NK-92 (cell line): ENCODE measurements around the gene SCGB1D1.

Source experiments
- DNase-seq: peaks from one replicate; lab custom pipeline; 2025; ENCODE audit not compliant: unreplicated experiment; lab: John Stamatoyannopoulos, UW

Gene SCGB1D1

GRCh38 chr11:62190011-62190410 lies at the start of gene SCGB1D1:
SCGB1D1 (plus strand) TSS chr11:62190216; CDS start chr11:62190285, 69 bp downstream.
- no peak for DNase-seq

DNA sequence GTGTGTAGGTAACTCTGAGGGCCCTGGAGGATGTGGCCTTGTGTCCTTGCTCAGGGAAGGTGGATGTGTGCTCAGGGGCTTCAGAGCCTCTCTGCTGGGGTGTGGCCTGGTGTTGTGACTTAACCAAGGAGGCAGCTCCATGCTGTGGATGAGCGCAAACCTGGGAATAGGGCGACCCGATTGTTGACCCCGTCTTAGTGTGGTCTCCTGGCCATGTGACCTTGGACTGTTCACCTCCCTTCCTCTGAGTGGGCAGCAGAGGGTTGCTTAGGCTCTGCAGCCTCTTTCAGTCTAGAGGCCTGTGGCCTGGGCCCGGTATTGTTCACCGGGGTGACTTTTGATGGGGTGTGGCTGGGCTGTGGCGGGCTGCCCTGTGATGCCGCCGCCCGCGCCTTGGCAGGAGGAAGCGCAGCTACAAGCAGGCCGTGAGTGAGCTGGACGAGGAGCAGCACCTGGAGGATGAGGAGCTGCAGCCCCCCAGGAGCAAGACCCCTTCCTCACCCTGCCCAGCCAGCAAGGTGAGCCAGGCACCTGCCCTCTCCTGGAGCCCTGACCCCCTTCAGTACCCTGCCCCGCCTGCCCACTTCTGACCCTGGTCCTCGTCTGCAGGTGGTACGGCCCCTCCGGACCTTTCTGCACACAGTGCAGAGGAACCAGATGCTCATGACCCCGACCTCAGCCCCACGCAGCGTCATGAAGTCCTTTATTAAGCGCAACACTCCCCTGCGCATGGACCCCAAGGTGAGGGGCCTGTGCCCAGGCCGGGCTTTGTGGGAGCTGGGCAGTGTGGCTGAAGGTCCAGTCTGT lies 49.5 kb upstream of the SCGB1D1 start:
- no peak for DNase-seq

DNA sequence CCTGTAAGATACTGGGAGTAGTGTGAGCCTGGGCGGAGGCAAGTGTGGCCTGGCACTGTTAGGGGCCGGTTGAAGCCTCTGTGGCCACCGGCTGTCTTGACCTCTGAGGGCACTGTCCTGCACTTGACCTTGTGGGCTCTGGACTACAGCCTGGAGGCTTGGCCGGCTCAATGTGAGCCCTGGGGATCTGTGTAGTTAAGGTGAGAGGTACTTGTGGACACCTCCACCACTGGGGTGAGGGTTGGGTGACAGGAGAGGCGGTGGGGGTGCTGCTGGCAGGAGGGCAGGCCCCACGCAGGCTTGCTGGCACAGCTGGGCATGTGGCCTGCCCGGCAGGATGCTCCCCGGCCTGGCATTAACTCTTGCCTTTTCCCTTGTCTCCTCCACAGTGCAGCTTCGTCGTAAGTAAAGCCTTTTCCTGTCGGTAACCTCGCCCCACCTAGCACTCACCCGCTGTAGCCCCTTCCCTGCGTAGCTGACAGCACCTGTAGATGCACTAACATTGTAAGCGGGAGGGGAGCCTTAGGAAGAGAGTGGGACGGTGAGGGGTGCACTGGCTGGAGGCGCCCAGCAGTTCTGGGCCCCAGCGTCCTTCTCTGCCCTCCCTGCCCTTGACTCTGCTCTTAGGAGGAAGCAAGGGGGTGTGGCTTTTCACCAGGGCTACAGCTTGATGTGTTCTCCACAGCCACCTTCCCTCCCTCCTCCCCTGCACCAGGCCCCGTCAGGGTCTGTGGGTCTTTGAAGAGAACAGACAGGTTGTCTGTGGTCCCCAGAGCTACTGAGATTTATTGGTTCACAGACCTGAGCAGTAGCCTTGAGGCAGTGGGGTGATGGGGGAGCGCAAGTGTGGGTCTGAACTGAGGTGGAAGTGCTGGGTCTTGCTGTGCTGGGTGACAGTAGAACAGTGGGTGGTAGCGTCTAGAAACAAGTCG lies 48.6 kb upstream of the SCGB1D1 start:
- no peak for DNase-seq

- no peak for DNase-seq
Observed at GRCh38 chr11:62142043-62142375, 48.0 kb upstream of the SCGB1D1 start.

DNA sequence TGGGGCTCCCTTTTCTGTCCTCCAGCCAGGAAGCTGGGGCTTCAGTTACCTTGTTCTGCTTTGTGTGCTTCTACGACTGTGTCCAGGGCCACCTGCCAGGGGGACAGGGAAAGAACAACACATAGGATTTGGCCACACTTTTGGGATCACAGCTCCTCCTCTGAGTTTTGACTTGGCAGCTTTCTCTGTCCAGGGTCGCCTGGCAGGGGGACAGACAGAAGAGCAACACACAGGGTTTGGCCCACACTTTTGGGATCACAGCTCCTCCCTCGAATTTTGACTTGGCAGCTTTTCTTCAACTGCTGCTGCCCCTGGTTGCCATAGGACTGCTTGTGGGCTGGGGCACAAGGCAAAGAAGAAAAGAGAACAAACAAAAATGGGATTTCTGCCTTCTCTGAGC lies 47.1 kb upstream of the SCGB1D1 start:
- DNase-seq, result no peak

DNA sequence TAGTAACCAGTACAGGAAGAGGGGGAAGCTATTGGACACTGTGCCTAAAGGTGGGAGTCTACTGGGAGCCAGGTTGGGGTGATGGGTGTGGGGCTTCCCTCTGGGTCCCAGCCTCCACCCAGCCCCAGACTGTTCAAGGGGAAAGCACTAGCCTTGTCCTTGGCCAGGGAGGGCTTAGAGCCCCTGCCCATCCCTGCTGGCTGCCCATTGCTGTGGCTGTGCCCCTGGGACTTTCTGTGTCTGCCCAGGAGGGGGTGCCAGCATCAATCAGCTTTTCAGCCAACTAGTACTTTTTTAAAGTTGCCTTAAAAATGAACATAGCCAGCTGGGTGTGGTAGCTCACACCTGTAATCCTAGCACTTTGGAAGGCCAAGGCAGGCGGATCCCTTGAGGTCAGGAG lies 46.3 kb upstream of the SCGB1D1 start:
- DNase-seq, result no peak

DNA sequence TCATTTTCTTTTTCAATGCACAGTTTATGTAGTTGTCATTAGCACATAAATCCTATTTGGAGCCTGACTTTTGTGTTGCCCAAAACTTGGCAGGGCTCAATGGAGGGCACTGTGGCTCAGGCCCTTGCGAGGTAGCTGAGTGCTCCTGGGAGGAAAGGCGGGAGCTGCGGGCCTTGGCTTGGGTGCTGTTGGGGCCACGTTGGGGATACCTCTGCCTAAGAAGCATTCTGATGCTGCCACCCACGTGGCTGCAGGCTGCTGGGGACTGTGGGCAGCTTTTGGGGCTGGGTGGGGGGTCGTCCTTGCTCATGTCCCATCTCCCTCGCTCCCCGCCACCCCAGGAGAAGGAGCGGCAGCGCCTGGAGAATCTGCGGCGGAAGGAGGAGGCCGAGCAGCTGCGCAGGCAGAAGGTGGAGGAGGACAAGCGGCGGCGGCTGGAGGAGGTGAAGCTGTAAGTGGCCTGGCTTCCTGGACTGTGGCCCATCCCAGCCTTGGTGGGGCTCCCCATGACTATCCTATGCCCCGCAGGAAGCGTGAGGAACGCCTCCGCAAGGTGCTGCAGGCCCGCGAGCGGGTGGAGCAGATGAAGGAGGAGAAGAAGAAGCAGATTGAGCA lies 45.3 kb upstream of the SCGB1D1 start:
- DNase-seq, result no peak

DNA sequence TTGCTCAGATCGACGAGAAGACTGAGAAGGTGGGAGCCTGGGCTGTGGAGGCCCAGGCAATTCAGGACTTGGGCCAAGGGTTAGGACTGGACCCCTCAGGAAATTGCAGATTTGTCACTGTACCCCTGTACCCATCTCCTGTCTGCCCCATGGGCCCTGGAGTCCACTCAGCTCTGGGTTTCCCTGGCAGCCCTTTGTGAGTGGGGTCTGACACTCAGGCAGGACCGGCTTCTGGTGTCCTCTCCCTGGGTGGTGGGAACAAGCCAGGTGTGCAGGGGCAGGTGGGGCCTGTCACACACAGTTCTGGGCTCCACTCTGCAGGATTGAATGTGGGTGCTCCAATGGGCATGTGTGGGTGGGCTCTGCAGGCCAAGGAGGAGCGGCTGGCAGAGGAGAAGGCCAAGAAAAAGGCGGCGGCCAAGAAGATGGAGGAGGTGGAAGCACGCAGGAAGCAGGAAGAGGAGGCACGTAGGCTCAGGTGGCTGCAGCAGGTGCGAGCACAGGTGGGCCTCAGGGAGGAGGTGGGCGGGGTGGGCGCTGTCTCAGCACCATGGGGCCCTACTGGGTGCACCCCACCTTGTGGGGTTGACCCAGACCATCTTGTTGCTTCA lies 44.6 kb upstream of the SCGB1D1 start:
- DNase-seq, result no peak

DNA sequence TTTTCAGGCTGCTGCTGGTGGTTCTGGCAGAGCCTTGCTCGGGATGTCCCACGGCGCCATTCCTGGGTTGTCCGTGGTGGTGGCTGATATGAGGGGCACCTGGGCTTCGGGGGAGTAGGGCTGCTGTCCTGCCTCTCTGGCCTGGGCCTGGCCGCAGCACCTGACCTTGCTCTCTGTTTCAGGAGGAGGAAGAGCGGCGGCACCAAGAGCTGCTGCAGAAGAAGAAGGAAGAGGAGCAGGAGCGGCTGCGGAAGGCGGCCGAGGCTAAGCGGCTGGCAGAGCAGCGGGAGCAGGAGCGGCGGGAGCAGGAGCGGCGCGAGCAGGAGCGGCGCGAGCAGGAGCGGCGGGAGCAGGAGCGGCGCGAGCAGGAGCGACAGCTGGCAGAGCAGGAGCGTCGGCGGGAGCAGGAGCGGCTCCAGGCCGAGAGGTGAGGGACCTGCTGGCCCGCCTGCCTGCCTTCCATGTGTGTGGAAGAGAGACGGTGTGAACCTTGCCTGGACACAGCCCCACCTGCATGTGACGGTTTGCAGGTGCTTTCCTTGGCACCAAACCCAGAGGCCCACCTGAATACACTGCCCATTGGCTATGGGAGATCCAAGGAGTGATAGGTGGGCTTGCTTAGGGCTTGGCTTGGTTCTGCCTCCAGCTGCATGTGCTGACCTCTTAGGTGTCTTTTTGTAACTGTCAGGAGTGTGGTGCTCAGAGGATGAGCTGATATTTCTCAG lies 43.4 kb upstream of the SCGB1D1 start:
- no peak for DNase-seq

DNA sequence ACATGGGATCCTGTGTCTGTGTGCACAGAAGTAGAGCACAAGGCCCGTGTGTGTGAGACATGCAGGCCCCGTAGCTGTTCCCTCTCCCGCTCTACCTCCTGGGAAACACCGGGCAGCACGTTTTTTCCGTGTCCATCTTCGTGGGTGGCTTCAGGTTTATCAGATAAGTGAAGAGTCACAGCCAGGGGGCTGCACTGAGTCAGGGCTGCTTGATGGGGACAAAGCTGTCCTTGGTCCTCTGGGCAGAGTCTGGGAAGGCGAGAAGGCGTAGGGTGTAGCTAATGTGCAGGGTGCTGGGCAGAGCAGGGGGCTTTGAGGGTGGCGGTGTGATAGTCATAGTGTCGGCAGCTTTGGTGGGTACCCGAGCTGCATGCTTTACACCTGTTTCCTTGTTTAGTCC lies 42.5 kb upstream of the SCGB1D1 start:
- no peak for DNase-seq

DNA sequence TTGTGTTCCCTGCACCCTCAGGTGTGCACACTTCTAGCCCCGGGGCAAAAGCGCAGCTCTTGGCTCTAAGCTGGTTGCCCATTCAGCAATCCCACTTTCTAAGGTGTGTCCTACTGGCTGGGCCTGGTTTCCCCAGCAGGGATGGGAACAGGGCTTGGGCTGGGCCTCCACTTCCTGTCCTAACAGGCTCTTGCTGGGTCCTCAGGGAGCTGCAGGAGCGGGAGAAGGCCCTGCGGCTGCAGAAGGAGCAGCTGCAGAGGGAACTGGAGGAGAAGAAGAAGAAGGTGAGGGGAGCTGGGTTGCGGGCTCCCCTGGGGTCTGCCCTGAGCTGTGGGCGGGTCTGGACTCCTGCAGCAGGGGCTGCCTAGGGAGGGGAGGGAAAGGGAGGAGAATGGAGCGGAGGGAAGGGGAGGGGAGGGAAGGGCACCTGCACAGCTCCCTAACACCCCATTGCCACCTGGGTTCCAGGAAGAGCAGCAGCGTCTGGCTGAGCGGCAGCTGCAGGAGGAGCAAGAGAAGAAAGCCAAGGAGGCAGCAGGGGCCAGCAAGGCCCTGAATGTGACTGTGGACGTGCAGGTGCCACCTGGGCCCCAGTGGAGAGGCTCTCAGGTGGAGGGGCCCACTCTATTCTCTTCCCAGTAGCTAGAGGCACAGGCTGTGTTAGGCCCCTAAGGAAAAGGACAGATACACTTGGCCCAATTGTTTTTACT lies 41.6 kb upstream of the SCGB1D1 start:
- DNase-seq, result no peak

GRCh38 chr11:62149986-62150886 lies 39.8 kb upstream of the SCGB1D1 start:
- no peak for DNase-seq

GRCh38 chr11:62150887-62151736 lies 38.9 kb upstream of the SCGB1D1 start:
- no peak for DNase-seq

GRCh38 chr11:62151737-62152102 lies 38.3 kb upstream of the SCGB1D1 start:
- DNase-seq, result no peak

GRCh38 chr11:62152245-62153086 lies 37.5 kb upstream of the SCGB1D1 start:
- no peak for DNase-seq

DNA sequence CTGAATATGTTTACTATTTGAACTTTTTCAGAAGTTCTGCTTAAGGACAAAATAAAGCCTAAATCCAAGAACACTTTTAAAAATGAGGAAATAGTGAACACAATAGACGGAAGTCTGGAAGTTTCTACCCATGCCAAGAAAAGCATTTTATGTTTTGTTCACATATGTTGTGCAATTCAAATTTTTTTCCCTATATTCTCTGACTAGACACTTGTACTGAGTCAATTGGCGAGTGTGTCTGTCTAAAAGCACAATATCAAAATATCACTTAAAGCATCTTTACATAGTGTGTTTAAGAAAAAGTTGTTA lies 37.0 kb upstream of the SCGB1D1 start:
- DNase-seq, result no peak

DNA sequence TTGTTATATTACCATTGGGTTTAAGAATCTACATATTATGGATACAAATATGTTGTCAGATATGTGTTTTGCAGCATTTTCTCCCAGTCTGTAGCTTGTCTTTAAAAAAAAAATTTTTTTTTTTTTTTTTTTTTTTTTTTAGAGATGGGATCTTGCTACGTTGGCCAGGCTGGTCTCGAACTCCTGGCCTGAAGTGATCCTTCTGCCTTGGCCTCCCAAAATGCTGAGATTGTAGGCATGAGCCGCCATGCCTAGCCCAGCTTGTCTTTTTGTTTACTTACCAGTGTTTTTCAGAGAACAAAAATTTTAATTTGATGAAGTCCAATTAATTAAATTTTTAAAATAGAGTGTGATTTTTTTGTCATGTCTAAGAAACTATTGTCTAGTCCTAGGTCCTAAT lies 36.4 kb upstream of the SCGB1D1 start:
- DNase-seq, result no peak
